Right renal pelvis (tissue), 4 donors: Measurements from ENCODE around the gene ADCY5. TPM values are rescaled to one million over a fixed set of nuclear protein-coding genes. Genes with fewer than 3 reads are reported as not detected.
A peak's percentile ranks its signal among the peaks of the same experiment; 100 is the strongest.
"Not testable (repeated sequence)": the region's sequence is repeated elsewhere in the genome, so short reads cannot be mapped to it uniquely, and the experiment has no call there.

Experiments
- DNase-seq, 4 donors: peaks; one replicate each; pipeline ENCODE4 v3.0.0-alpha.2; 2013; ENCODE audit warnings: low read depth in 4 of 4, low spot score in 3 of 4, missing footprints in 1 of 4
- polyA plus RNA-seq, 4 donors: library from polyadenylated mRNA; unstranded; fragments of 120-200 nt; gene quantifications; one replicate each; pipeline ENCODE4 v1.2.1, GENCODE V29; 2013; ENCODE audit not compliant: insufficient read length in 4 of 4

Gene ADCY5
- 10 to 100 TPM; 11.9 to 14.1 (median 12.5) TPM for polyA plus RNA-seq

DNA sequence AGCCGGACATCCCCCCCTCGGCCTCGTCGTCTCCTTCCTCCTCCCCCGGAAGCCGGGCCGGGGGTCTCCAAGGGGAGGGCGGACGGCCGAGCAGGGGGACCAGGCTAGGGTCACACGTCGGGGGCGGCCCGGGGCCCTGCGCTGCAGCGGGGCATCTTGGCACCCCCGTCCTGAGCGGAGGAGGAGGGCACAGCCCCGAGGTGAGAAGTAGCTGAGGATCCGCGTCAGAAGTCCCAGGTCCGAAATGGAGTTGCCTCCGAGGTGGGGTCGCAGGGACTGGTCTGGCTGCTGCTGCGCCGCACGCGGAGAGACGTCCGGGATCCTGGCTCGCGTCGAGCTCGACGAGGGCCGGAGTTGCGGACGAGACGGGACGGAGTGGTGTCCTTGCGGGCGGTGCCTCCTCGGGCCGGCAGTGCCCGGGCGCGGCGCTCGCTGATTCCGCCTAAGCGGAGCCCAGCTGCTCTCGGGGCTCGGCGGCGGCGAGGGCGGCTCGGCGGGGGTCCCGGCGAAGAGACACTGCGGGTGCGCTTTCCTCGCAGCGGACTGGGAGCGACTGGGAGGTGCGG is at the start of gene ADCY5:
Gene ADCY5, minus strand, starts transcription at position 555 of the 566 bp plus-strand sequence. Its CDS starts 545 bp downstream, at position 10.
- DNase-seq: peak in 1 of 4 donors; percentile 16

DNA sequence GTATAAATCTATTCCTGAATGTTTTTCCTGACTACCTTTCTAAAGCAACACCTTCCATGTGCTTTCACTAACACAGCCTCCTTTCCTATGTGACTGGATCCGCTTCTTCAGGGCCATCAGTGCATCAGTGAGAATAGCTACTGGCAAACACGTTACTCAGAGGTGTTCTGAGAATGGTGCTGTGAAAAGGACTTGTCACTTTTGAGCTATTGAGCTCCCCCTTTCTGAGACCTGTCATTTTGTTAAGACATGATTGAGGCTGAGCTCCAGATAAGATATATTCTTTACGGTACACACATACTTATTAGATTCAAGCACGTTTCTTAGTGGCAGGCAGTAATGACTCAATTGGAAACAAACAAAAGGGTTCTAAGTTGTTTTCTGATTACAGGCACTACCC is 45.0 kb upstream of the ADCY5 start:
- DNase-seq: no peak

- no peak for DNase-seq
These were observed 43.2 kb upstream of the ADCY5 start for GRCh38 chr3:123491966-123492587.

- DNase-seq: peak; percentile 39 to 58 (median 56)
These were observed 40.6 kb upstream of the ADCY5 start for GRCh38 chr3:123489400-123490004.

DNA sequence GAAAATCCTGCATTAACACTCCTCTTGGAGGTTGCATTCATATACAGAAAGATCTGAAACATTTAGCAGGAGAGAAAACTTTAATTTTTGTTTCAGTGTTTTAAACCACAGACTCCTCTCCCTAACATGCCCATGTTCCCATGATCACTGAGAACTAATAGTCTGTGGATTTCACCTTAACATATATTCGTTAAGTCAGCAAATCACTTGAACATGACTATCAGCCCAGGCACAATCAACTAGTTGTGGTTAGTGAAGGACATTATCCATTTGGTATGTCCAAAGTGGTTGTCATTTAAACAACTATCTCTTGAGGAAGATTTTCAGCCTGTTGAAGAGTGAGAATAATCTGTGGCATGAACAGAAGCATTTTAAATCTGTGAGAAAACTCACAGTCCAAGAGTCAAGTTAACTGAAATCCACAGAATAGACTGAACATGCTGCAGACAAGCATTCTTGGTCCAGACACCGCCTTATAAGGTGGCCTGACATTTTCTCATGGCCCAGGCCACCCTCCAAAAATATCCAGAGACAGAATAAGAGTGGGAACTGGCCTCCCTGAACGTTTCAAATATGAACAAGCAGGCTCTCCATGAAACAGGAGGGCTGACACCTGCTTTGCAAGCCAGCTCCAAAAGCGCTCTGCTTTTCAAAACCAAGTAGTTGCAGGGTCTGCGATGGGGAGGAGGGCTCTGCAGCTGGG is 39.9 kb upstream of the ADCY5 start:
- DNase-seq: no peak

GRCh38 chr3:123487063-123487462 is 38.2 kb upstream of the ADCY5 start:
- DNase-seq: not testable (repeated sequence)

DNA sequence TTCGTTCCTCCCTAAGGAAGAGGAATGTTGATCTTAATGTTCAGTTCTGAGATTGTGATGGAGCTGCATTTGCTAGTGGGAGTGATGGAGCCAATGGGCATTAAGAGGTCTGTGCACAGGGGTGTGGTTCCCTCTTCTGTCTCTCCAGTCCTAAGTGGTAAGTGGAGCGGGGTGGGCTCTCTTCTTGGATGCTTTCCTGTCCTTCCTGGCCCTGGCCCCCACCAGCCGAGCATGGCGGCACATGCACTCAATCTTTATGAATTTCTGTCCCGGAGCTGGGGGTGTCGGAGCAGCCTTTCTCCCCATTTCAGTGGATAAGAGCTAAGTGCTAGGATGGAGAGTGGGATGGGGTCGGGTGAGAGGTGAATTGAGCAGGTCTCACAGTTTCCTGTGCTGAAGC is 37.6 kb upstream of the ADCY5 start:
- DNase-seq: no peak

DNA sequence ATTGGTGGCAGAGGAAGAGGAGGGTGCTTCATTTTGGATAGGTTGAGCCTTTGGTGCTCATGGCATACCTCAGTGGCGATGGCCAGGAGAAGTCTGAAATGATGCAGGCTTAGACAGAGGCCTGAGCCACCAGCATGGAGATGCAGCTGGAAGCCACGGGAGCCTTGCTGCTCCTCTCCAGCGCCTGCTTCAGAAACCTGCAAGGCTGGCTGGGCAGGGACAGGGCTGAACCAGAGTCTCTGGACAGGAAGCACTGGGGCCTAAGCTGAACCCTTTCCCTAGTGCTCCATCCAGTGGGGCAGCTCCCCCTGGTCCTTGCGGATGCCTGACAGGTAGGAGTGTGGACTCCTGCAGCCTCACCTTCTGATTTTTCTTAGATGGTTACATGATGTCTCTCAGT is 36.7 kb upstream of the ADCY5 start:
- no peak for DNase-seq

DNA sequence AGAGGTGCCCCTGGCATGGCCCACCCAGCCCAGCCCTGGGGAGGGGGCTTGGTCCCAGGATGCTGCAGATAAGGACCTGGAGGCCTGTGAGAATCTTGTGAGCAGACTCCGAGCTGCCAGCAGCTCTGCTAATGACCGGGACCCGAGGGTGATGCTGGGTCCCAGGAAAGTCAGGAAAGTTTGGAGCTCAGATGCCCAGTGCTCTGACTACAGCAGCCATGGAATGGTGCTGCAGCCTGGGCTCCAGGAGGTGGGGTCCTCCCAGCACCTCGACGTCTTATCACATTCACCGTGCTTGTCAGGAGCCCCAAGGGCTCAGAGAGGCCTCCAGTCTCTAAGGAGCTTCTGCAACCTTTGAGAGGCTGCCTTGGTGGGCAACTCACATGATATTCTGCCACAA is 34.3 kb upstream of the ADCY5 start:
- no peak for DNase-seq

- DNase-seq: no peak
These were observed 33.0 kb upstream of the ADCY5 start for GRCh38 chr3:123481722-123482457.

GRCh38 chr3:123481071-123481470 is 32.2 kb upstream of the ADCY5 start:
- no peak for DNase-seq

GRCh38 chr3:123480428-123480827 is 31.5 kb upstream of the ADCY5 start:
- no peak for DNase-seq

- no peak for DNase-seq
These were observed 31.0 kb upstream of the ADCY5 start for GRCh38 chr3:123479891-123480290.

DNA sequence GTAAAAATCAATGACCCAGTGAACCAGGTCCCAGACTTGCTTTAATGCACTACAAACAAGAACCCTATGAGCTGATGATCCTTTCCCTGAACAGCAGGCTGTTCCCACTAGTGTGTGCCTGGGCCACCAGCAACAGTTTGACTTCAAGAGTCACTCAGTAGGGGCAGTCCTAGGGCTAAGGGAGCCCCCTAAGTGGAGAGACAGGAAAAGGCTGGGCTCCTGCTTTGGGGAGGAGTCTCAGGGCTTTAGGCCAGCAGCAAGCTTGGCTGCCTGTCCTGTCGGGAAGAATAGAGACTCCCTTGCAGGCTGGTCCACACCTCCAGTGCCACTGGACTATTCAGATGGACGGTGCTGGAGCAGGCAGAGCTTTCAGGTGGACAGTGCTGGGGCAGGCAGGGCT is 29.4 kb upstream of the ADCY5 start:
- no peak for DNase-seq

GRCh38 chr3:123476967-123477750 is 28.3 kb upstream of the ADCY5 start:
- no peak for DNase-seq

GRCh38 chr3:123475786-123476185 is 26.9 kb upstream of the ADCY5 start:
- no peak for DNase-seq

GRCh38 chr3:123471106-123471505 is 22.2 kb upstream of the ADCY5 start:
- no peak for DNase-seq

DNA sequence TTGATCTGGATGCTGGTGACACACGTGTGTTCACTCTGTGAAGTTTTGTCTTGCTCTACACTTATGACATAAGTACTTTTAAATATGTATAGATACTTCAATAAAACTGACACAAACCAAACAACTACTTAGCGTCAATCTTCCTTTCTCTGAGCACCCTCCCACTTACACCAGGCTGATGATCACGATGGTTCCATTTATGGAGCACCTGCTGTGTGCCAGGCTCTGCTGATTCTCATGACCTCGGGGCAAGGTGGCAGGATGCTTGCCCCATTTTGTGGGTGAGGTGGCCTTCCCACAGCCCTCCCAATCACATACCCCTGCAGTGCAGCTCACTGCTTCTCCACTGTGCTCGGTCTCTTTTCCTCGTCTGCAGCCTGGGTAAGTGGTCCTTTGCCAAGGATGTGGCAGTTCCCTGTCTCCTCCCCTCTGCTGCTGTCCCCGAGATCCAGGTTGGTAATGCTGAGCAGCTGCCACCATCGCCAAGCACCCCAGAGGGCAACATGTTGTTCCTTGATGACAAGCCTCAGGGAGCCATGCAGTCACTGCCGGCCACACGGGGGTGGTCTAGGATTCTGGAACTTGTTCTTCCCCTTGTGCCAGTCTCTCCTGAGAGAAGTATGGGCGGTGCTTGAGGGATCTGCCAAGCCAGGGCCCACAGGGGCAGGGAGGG is 20.6 kb upstream of the ADCY5 start:
- DNase-seq: no peak

DNA sequence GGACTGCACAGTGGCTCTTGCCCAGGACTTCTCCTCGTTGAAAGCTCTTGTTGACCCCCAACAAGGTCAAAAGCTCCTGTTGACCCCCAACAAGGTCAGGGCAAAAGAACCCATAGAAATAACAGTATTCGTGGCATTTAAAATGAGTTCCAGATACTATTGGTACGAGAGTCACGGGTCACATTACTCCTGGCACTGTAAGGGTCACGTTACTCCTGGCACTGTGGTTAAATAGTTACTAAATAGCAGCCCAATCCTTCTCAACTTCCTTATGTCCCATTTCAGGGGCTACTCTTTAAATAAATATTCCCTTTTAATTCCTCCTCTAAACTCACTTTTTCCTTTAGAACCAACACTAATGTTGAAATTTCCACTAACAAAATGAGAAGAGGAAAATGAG is 18.2 kb upstream of the ADCY5 start:
- no peak for DNase-seq

DNA sequence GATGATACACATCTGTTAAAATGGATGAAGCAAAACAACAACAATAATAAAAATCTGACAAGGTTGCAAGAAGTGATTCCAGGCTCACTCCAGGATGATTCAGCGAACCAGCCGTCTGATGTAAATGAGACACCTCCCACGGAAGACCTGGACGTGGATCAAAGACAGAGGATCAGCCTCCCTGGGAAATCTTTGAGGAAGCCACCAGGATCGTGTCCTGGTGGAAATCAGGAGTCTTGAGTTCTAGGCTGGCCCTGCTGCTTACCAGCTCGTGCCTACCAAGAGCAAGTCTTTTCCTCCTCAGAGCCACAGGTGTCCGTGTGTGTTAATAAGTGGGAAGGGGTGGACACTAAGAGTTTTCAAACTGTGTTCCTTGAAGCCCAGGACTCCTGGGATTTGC is 15.3 kb upstream of the ADCY5 start:
- no peak for DNase-seq
